Gastrocnemius medialis (tissue), 4 donors: Measurements from ENCODE around the gene PRKCZ. TPM values are rescaled to one million over a fixed set of nuclear protein-coding genes. Genes with fewer than 3 reads are reported as not detected.

Experiments
- ATAC-seq, 2 donors: fragments of 150-250 bp; one replicate each; pipeline ENCODE4 v1.9.1; 2016
- DNase-seq, 2 donors: peaks; one replicate each; pipeline ENCODE4 v3.0.0-alpha.2; 2019
- H3K27ac ChIP-seq, 4 donors: fragments of 200-600 bp; sonication (generic); 1 replicate in 1 of 4; 2 replicates in 3 of 4; pipeline ENCODE4 v1.5.1; 2016 to 2018; ENCODE audit warnings: mild to moderate bottlenecking in 2 of 4, moderate library complexity in 1 of 4
- H3K27me3 ChIP-seq, 3 donors: fragments of 200-600 bp; sonication (generic) in 2 of 3; 1 replicate in 1 of 3; 2 replicates in 2 of 3; pipeline versions ENCODE4 v1.5.1 to v1.6.0; 2016 to 2019; ENCODE audit warnings: mild to moderate bottlenecking in 1 of 3, moderate library complexity in 1 of 3
- H3K36me3 ChIP-seq, 2 donors: fragments of 200-600 bp; sonication (generic) in 1 of 2; one replicate each; pipeline ENCODE4 v1.5.1; 2017 to 2018
- H3K4me1 ChIP-seq, 2 donors: fragments of 200-600 bp; sonication (generic) in 1 of 2; one replicate each; pipeline ENCODE4 v1.5.1; 2016 to 2017; ENCODE audit warnings: mild to moderate bottlenecking in 2 of 2
- H3K4me3 ChIP-seq, 4 donors: fragments of 200-600 bp; sonication (generic) in 3 of 4; 1 replicate in 1 of 4; 2 replicates in 3 of 4; pipeline ENCODE4 v1.5.1; 2016 to 2019; ENCODE audit warnings: mild to moderate bottlenecking in 2 of 4
- H3K9me3 ChIP-seq, 3 donors: fragments of 200-600 bp; sonication (generic) in 2 of 3; 1 replicate in 1 of 3; 2 replicates in 2 of 3; pipeline ENCODE4 v1.5.1; 2016 to 2019
- POLR2A ChIP-seq, 2 donors: fragments of 450-650 bp; IDR thresholded peaks; one replicate each; pipeline ENCODE4 v1.6.1; 2017; ENCODE audit warnings: antibody characterized with exemption in 2 of 2, mild to moderate bottlenecking in 2 of 2, moderate library complexity in 2 of 2
- in situ Hi-C, 4 donors: fragments of 200-750 bp; cut with MboI; loops; one replicate each; pipeline versions ENCODE4 v1.15.0 to v1.8.0; 2017; ENCODE audit warnings: low sequenced_read_pairs in 4 of 4
- intact Hi-C: fragments of 100-400 bp; cut with DNase I; formaldehyde crosslinking; loops from one replicate; pipeline ENCODE4 v1.15.1; 2023; ENCODE audit warnings: low total_unique reads
- total RNA-seq, 4 donors: library from RNA; depleted of rRNA; stranded (reverse); fragments of >200 nt; gene quantifications; one replicate each; pipeline versions ENCODE4 v1.1.0 to v1.2.3, GENCODE V29; 2016
- TF ChIP-seq, protein P1 (sequence below), 5 experiments: fragments of 450-650 bp in 3 of 5; fragments of 200-600 bp in 2 of 5; sonication (generic) in 2 of 5; IDR thresholded peaks in 4 of 5; conservative IDR thresholded peaks in 1 of 5; 1 replicate in 4 of 5; 2 replicates in 1 of 5; pipeline ENCODE4 v1.5.1; 2016 to 2019; ENCODE audit warnings: antibody characterized with exemption in 5 of 5, mild to moderate bottlenecking in 3 of 5, moderate library complexity in 3 of 5

PRKCZ gene
- total RNA-seq, 4 donors from 2014 or later = 0.16 to 0.87 TPM; not detected in 2

DNA sequence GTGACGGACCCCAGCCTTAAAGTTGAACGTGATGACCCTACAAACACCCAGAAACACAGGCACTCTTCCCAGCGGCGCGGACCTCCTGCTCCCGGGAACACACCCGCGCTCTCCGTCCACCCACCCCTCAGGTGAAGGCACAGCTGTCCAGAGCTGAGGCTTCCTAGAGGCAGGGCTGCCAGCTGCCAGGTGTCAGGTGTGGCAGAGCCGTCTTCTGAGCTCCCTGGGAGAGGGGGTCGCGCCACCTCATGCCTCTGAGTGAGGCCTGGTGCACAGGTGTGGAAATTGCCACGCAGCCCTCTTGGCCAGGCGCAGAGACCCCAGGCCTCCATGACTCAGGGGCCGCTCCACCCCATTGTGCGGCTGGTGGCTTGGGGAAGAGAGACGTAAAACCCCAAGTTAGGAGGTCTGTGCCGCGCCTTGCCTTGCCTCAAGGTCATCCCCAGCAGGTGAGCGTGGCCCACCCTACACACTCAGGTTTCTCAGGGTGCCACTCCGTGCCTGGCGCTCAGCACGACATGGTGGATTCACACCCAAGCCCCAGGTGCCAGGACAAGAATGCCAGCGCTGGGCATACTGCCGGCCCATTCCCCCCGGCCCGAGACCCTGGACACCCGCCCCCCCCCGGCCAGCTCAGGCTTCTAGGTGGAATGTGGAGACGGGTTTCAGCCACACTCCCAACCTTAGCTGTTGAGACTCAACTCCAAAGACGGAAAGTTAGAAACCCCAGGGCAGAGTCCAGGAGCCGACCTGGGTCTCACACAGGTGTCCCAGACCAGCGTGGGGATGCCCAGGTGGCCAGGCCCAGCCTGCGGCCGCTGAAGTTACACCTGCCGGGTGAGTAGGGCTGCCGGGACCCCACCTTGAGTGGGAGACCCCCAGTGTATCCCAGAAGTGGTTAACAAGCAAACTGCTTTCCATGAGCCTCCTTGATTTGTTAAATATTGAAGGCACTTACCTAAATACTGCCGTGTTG is 136.0 kb downstream of the PRKCZ start:
- in situ Hi-C loops = loop anchor here in 2 of 4 donors (25.0 kb wide), 1 partner anchor 401 kb away; the partner anchor contains the start of gene PRXL2B (in 2 of the 2)
- no peak overlapping the region for H3K4me3 ChIP-seq
- no peak for ATAC-seq
- intact Hi-C loops = no loop called here
- peaks cover 10 to 11% of the 10 kb centered on the region in 2 donors for H3K4me1 ChIP-seq
- H3K27ac ChIP-seq = no peak overlapping the region
- H3K9me3 ChIP-seq = no peaks in the 10 kb centered on the region
- DNase-seq = no peak
- no peaks in the 10 kb centered on the region for H3K27me3 ChIP-seq
- H3K36me3 ChIP-seq = peaks cover 0 to 4% of the 10 kb centered on the region in 2 donors
- TF ChIP-seq, protein P1, sequence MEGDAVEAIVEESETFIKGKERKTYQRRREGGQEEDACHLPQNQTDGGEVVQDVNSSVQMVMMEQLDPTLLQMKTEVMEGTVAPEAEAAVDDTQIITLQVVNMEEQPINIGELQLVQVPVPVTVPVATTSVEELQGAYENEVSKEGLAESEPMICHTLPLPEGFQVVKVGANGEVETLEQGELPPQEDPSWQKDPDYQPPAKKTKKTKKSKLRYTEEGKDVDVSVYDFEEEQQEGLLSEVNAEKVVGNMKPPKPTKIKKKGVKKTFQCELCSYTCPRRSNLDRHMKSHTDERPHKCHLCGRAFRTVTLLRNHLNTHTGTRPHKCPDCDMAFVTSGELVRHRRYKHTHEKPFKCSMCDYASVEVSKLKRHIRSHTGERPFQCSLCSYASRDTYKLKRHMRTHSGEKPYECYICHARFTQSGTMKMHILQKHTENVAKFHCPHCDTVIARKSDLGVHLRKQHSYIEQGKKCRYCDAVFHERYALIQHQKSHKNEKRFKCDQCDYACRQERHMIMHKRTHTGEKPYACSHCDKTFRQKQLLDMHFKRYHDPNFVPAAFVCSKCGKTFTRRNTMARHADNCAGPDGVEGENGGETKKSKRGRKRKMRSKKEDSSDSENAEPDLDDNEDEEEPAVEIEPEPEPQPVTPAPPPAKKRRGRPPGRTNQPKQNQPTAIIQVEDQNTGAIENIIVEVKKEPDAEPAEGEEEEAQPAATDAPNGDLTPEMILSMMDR (IDR thresholded peaks at IDR 0.05 in 4 of 5, conservative IDR thresholded peaks at IDR 0.05 in 1 of 5) = no peak
- no peak for TF ChIP-seq POLR2A (IDR thresholded peaks at IDR 0.05)

DNA sequence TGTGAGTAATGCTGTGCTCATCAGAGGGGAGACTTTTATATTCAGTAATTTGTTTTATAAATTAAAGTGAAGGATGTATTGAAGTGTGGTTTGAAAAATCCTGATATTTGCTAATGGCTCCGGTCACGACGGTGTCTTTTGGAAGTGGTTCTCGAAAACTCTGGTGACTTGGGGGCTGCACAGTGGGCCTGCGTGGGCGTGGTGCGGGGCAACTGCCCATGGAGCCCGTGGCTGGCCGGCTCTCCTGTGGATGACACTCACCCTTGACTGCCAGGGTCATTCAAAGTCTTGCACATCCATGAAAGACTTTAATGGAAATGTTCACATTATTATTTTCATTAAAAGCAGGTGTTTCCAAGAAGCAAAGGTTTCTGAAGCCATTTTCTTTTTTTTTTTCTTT is 136.7 kb downstream of the PRKCZ start:
- in situ Hi-C loops (loop anchor here in 2 of 4 donors (25.0 kb wide), 1 partner anchor 400 kb away; the partner anchor contains the start of gene PRXL2B (in 2 of the 2)), intact Hi-C loops (no loop called here)
- H3K9me3 ChIP-seq = no peaks in the 10 kb centered on the region
- peaks cover 0 to 4% of the 10 kb centered on the region in 2 donors for H3K36me3 ChIP-seq
- H3K4me1 ChIP-seq = peaks cover 12 to 18% of the 10 kb centered on the region in 2 donors
- H3K27ac ChIP-seq = no peak overlapping the region
- no peak overlapping the region for H3K4me3 ChIP-seq
- no peaks in the 10 kb centered on the region for H3K27me3 ChIP-seq
- TF ChIP-seq, protein P1 (IDR thresholded peaks at IDR 0.05 in 4 of 5, conservative IDR thresholded peaks at IDR 0.05 in 1 of 5) = no peak
- TF ChIP-seq POLR2A (IDR thresholded peaks at IDR 0.05) = no peak
- DNase-seq (no peak), ATAC-seq (no peak)

DNA sequence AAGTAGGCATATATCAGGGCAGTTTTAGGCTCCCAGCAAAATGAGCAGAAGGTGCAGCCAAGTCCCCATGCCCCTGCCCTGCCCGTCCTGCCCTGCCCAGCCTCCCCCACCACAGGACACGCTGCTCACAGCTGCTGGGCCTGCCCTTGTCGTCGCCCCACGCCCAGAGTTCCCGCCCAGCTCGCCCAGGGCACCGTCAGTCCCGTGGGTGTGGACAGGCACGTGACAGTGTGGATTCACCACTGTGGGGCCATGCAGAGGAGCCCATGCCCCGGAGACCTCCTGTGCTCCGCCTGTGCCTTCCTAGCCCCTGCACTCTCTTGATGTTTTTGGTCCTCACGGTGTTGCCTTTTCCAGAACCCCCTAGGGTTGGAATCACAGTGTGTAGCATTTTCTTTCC is 137.4 kb downstream of the PRKCZ start:
- no peak for DNase-seq
- peaks cover 14 to 24% of the 10 kb centered on the region in 2 donors for H3K4me1 ChIP-seq
- no peaks in the 10 kb centered on the region for H3K27me3 ChIP-seq
- ATAC-seq = no peak
- intact Hi-C loops (no loop called here), in situ Hi-C loops (loop anchor here in 2 of 4 donors (25.0 kb wide), 1 partner anchor 400 kb away; the partner anchor contains the start of gene PRXL2B (in 2 of the 2))
- H3K9me3 ChIP-seq = no peaks in the 10 kb centered on the region
- TF ChIP-seq, protein P1 (IDR thresholded peaks at IDR 0.05 in 4 of 5, conservative IDR thresholded peaks at IDR 0.05 in 1 of 5) = no peak
- no peak for TF ChIP-seq POLR2A (IDR thresholded peaks at IDR 0.05)
- no peak overlapping the region for H3K27ac ChIP-seq
- no peak overlapping the region for H3K4me3 ChIP-seq
- H3K36me3 ChIP-seq = peaks cover 0 to 4% of the 10 kb centered on the region in 2 donors

DNA sequence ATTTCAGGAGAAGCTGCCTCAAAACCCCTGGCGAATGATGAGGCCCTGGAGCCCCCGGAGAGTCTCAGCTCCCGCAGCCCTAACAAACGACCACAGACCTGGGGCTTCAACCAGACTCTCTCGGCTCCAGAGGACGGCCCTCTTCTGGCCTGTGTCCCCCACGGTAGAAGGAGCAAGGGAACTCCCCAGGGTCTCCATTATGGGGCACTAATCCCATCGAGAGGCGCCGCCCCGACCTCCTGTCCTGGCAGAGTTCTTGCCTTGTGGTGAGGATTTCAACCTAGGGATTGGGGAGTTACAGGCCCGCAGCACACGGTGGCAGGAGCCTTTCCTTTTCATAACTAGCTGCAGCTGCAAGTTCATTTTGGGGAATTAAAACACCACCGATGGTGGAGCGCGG is 138.1 kb downstream of the PRKCZ start:
- intact Hi-C loops = no loop called here
- H3K4me3 ChIP-seq = no peak overlapping the region
- DNase-seq (no peak), ATAC-seq (no peak)
- no peaks in the 10 kb centered on the region for H3K27me3 ChIP-seq
- peaks cover 0 to 4% of the 10 kb centered on the region in 2 donors for H3K36me3 ChIP-seq
- TF ChIP-seq POLR2A (IDR thresholded peaks at IDR 0.05) = no peak
- TF ChIP-seq, protein P1 (IDR thresholded peaks at IDR 0.05 in 4 of 5, conservative IDR thresholded peaks at IDR 0.05 in 1 of 5) = no peak
- H3K4me1 ChIP-seq = peaks cover 15 to 30% of the 10 kb centered on the region in 2 donors
- in situ Hi-C loops = loop anchor here in 2 of 4 donors (25.0 kb wide), 1 partner anchor 399 kb away; the partner anchor contains the start of gene PRXL2B (in 2 of the 2)
- H3K9me3 ChIP-seq = no peaks in the 10 kb centered on the region
- no peak overlapping the region for H3K27ac ChIP-seq
